ENCODE data around the gene ENDOU.

The ENDOU gene

GRCh38 chr12:47758834-47759690 lies 33.8 kb upstream of the ENDOU start, which contains the start of gene RAPGEF3:
RAPGEF3 (minus strand) TSS chr12:47758880; CDS start chr12:47758556, 324 bp downstream.
- DNase-seq, result peak; percentile 73 to 95 (median 90)
- intact Hi-C loops (cut with DNase I), result loop anchor here (2.0 to 5.0 kb wide), 2 partner anchors 20 to 42 kb away; no protein-coding TSS in a partner anchor

- intact Hi-C loops (cut with DNase I), result loop anchor here (2.0 to 5.0 kb wide), 2 partner anchors 20 to 41 kb away; no protein-coding TSS in a partner anchor
- no peak for DNase-seq
Measured at GRCh38 chr12:47758584-47758833, 33.2 kb upstream of the ENDOU start.

- DNase-seq, result peak in 9 of 42 donors; percentile 9 to 66 (median 58)
- intact Hi-C loops (cut with DNase I), result loop anchor here (2.0 to 5.0 kb wide), 2 partner anchors 21 to 41 kb away; no protein-coding TSS in a partner anchor
Measured at GRCh38 chr12:47757840-47758583, 32.7 kb upstream of the ENDOU start.

GRCh38 chr12:47757364-47757839 lies 32.1 kb upstream of the ENDOU start:
- peak in 2 of 42 donors; percentile 8 to 22 for DNase-seq
- intact Hi-C loops (cut with DNase I), result loop anchor here (5.0 kb wide), 1 partner anchor 40 kb away; no protein-coding TSS in a partner anchor

- peak in 7 of 42 donors; percentile 46 to 70 (median 54) for DNase-seq
- intact Hi-C loops (cut with DNase I), result loop anchor here (5.0 kb wide), 1 partner anchor 39 kb away; no protein-coding TSS in a partner anchor
Measured at GRCh38 chr12:47755655-47756562, 30.6 kb upstream of the ENDOU start.

- peak in 5 of 42 donors; percentile 26 to 58 (median 46) for DNase-seq
Measured at GRCh38 chr12:47754881-47755280, 29.6 kb upstream of the ENDOU start.

GRCh38 chr12:47754126-47754525 lies 28.8 kb upstream of the ENDOU start:
- no peak for DNase-seq
- intact Hi-C loops (cut with DNase I), result no loop called here

More at GRCh38 chr12:47754881-47755280, 29.6 kb upstream of the ENDOU start:
- intact Hi-C loops (cut with DNase I), result loop anchor here (5.0 kb wide), 1 partner anchor 38 kb away; no protein-coding TSS in a partner anchor

- peak in 15 of 42 donors; percentile 34 to 67 (median 56) for DNase-seq
- intact Hi-C loops (cut with DNase I), result no loop called here
Measured at GRCh38 chr12:47753021-47754001, 28.0 kb upstream of the ENDOU start.

- intact Hi-C loops (cut with DNase I), result no loop called here
- no peak for DNase-seq
Measured at GRCh38 chr12:47752552-47752951, 27.3 kb upstream of the ENDOU start.

- intact Hi-C loops (cut with DNase I), result no loop called here
Measured at GRCh38 chr12:47752121-47752520, 26.8 kb upstream of the ENDOU start.

GRCh38 chr12:47751561-47751960 lies 26.3 kb upstream of the ENDOU start:
- intact Hi-C loops (cut with DNase I), result no loop called here

More at GRCh38 chr12:47752121-47752520, 26.8 kb upstream of the ENDOU start:
- DNase-seq, result no peak

GRCh38 chr12:47750916-47751470 lies 25.7 kb upstream of the ENDOU start:
- intact Hi-C loops (cut with DNase I), result no loop called here
- no peak for DNase-seq

More at GRCh38 chr12:47751561-47751960, 26.3 kb upstream of the ENDOU start:
- no peak for DNase-seq

- DNase-seq, result no peak
- intact Hi-C loops (cut with DNase I), result no loop called here
Measured at GRCh38 chr12:47750229-47750798, 25.0 kb upstream of the ENDOU start.

GRCh38 chr12:47748899-47749298 lies 23.6 kb upstream of the ENDOU start:
- intact Hi-C loops (cut with DNase I), result no loop called here

GRCh38 chr12:47748507-47748828 lies 23.2 kb upstream of the ENDOU start:
- intact Hi-C loops (cut with DNase I), result no loop called here

More at GRCh38 chr12:47748899-47749298, 23.6 kb upstream of the ENDOU start:
- DNase-seq, result no peak

GRCh38 chr12:47747596-47748506 lies 22.6 kb upstream of the ENDOU start:
- intact Hi-C loops (cut with DNase I), result no loop called here
- DNase-seq, result no peak

More at GRCh38 chr12:47748507-47748828, 23.2 kb upstream of the ENDOU start:
- no peak for DNase-seq
